ENCODE measurements around the gene IPO4.

IPO4 gene

GRCh38 chr14:24132976-24133375, 55.6 kb downstream of the IPO4 start:
- Histone ChIP-seq H3K27ac (replicated peaks) (no peak overlapping the region), H3K27me3 (ENCODE audit: insufficient read depth, poor library complexity, severe bottlenecking) (no peaks in the 10 kb centered on the region), H3K4me3 (replicated peaks; ENCODE audit: insufficient read depth, low read length) (no peak overlapping the region)
- no peak for DNase-seq (ENCODE audit: low read depth in 1 of 2, low spot score in 1 of 2)
- TF ChIP-seq POLR2AphosphoS5 (IDR thresholded peaks at IDR 0.05; ENCODE audit: low read depth) (no peak), SPI1 (IDR thresholded peaks at IDR 0.05; ENCODE audit: borderline replicate concordance, low read depth) (no peak)

DNA sequence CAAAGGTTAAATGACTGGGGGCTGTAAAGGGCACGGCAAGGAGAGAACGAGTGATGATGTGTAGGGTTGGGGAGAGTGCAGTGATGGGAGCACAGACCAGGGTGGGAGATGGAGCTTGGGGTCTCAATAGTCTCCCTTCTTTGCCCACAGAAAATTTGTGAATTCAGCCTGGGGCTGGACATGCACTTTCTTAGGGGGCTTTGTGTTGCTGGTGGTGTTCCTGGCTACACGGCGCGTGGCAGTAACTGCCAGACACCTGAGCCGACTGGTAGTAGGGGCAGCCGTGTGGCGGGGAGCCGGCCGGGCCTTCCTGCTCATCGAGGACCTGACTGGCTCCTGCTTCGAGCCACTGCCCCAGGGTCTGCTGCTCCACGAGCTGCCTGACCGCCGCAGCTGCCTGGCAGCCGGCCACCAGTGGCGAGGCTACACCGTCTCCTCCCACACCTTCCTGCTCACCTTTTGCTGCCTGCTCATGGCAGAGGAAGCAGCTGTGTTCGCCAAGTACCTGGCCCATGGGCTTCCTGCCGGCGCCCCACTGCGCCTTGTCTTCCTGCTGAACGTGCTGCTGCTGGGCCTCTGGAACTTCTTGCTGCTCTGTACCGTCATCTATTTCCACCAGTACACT, 56.4 kb downstream of the IPO4 start:
- no peak for DNase-seq (ENCODE audit: low read depth in 1 of 2, low spot score in 1 of 2)
- Histone ChIP-seq H3K27ac (replicated peaks) (no peak overlapping the region), H3K27me3 (ENCODE audit: insufficient read depth, poor library complexity, severe bottlenecking) (no peaks in the 10 kb centered on the region), H3K4me3 (replicated peaks; ENCODE audit: insufficient read depth, low read length) (no peak overlapping the region)
- TF ChIP-seq SPI1 (IDR thresholded peaks at IDR 0.05; ENCODE audit: borderline replicate concordance, low read depth) (no peak), GABPA (IDR thresholded peaks at IDR 0.05; ENCODE audit: low read depth) (no peak), POLR2AphosphoS5 (IDR thresholded peaks at IDR 0.05; ENCODE audit: low read depth) (no peak)
- TF ChIP-seq, protein P1, sequence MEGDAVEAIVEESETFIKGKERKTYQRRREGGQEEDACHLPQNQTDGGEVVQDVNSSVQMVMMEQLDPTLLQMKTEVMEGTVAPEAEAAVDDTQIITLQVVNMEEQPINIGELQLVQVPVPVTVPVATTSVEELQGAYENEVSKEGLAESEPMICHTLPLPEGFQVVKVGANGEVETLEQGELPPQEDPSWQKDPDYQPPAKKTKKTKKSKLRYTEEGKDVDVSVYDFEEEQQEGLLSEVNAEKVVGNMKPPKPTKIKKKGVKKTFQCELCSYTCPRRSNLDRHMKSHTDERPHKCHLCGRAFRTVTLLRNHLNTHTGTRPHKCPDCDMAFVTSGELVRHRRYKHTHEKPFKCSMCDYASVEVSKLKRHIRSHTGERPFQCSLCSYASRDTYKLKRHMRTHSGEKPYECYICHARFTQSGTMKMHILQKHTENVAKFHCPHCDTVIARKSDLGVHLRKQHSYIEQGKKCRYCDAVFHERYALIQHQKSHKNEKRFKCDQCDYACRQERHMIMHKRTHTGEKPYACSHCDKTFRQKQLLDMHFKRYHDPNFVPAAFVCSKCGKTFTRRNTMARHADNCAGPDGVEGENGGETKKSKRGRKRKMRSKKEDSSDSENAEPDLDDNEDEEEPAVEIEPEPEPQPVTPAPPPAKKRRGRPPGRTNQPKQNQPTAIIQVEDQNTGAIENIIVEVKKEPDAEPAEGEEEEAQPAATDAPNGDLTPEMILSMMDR (IDR thresholded peaks at IDR 0.05; ENCODE audit: insufficient read depth, low read length), result no peak
- TF ChIP-seq, protein P2, sequence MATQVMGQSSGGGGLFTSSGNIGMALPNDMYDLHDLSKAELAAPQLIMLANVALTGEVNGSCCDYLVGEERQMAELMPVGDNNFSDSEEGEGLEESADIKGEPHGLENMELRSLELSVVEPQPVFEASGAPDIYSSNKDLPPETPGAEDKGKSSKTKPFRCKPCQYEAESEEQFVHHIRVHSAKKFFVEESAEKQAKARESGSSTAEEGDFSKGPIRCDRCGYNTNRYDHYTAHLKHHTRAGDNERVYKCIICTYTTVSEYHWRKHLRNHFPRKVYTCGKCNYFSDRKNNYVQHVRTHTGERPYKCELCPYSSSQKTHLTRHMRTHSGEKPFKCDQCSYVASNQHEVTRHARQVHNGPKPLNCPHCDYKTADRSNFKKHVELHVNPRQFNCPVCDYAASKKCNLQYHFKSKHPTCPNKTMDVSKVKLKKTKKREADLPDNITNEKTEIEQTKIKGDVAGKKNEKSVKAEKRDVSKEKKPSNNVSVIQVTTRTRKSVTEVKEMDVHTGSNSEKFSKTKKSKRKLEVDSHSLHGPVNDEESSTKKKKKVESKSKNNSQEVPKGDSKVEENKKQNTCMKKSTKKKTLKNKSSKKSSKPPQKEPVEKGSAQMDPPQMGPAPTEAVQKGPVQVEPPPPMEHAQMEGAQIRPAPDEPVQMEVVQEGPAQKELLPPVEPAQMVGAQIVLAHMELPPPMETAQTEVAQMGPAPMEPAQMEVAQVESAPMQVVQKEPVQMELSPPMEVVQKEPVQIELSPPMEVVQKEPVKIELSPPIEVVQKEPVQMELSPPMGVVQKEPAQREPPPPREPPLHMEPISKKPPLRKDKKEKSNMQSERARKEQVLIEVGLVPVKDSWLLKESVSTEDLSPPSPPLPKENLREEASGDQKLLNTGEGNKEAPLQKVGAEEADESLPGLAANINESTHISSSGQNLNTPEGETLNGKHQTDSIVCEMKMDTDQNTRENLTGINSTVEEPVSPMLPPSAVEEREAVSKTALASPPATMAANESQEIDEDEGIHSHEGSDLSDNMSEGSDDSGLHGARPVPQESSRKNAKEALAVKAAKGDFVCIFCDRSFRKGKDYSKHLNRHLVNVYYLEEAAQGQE (IDR thresholded peaks at IDR 0.05; ENCODE audit: insufficient replicate concordance, low read depth), result no peak

- no peak for DNase-seq (ENCODE audit: low read depth in 1 of 2, low spot score in 1 of 2)
- TF ChIP-seq GABPA (IDR thresholded peaks at IDR 0.05; ENCODE audit: low read depth), result no peak
- TF ChIP-seq, protein P2 (IDR thresholded peaks at IDR 0.05; ENCODE audit: insufficient replicate concordance, low read depth), result no peak
- TF ChIP-seq SPI1 (IDR thresholded peaks at IDR 0.05; ENCODE audit: borderline replicate concordance, low read depth), result no peak
- no peak for TF ChIP-seq POLR2AphosphoS5 (IDR thresholded peaks at IDR 0.05; ENCODE audit: low read depth)
- TF ChIP-seq, protein P1 (IDR thresholded peaks at IDR 0.05; ENCODE audit: insufficient read depth, low read length), result no peak
- Histone ChIP-seq H3K27me3 (ENCODE audit: insufficient read depth, poor library complexity, severe bottlenecking) (no peaks in the 10 kb centered on the region), H3K4me3 (replicated peaks; ENCODE audit: insufficient read depth, low read length) (no peak overlapping the region), H3K27ac (replicated peaks) (no peak overlapping the region)
These were observed 57.1 kb downstream of the IPO4 start for GRCh38 chr14:24131549-24131966.

GRCh38 chr14:24130717-24131548, 57.7 kb downstream of the IPO4 start:
- Histone ChIP-seq H3K4me3 (replicated peaks; ENCODE audit: insufficient read depth, low read length) (no peak overlapping the region), H3K27ac (replicated peaks) (no peak overlapping the region), H3K27me3 (ENCODE audit: insufficient read depth, poor library complexity, severe bottlenecking) (no peaks in the 10 kb centered on the region)
- no peak for DNase-seq (ENCODE audit: low read depth in 1 of 2, low spot score in 1 of 2)
- TF ChIP-seq POLR2AphosphoS5 (IDR thresholded peaks at IDR 0.05; ENCODE audit: low read depth) (no peak), GABPA (IDR thresholded peaks at IDR 0.05; ENCODE audit: low read depth) (no peak), SPI1 (IDR thresholded peaks at IDR 0.05; ENCODE audit: borderline replicate concordance, low read depth) (no peak)
- TF ChIP-seq, protein P1 (IDR thresholded peaks at IDR 0.05; ENCODE audit: insufficient read depth, low read length), result no peak
- TF ChIP-seq, protein P2 (IDR thresholded peaks at IDR 0.05; ENCODE audit: insufficient replicate concordance, low read depth), result no peak

Data from HL-60 (cell line).